ENCODE data around the gene PLD1. TPM values are rescaled to one million over a fixed set of nuclear protein-coding genes. Genes with fewer than 3 reads are reported as not detected.

The PLD1 gene
- total and polyA plus RNA-seq, 2 of the 8 experiments (the other 6 are each of a cell fraction or from before 2014, with no cell fraction given) = 1.2 to 2.6 TPM

DNA sequence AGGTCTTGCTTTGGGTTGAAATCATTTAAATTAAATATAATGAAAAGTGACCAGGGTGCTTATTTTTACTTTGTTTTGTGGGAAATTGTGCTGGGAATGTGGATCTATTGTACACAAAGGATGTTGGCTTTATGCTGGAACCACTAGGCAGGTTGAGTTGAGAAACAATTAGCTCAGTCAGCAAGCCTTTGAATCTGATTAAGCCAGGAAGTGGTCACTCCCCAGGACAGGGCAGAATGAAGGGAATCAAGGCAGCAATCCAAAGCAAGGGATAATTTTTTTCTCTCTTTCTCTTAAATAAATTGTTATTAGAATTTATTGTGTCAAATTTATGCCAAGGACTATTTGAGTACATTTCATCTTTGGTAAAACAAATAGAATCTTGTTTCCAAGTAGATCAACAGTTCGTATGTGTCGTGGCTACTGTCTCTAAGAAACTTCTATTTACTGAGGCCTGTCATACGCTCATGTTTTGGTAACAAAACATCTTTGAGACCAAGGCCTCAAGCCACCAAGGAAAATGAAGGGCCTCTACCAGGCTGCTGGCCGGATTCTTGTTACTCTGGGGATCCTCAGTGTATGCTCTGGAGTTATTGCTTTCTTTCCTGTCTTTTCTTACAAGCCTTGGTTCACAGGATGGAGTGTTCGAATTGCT lies 32.7 kb upstream of the PLD1 start, which contains the start of gene TMEM212:
TSS of gene TMEM212 (plus strand) at position 486 of the 655 bp plus-strand sequence. CDS start at position 521, 35 bp downstream.
- H4K91ac ChIP-seq (replicated peaks; ENCODE audit: insufficient read length, low read length) = no peak within 1 kb of the TSS
- H3K79me1 ChIP-seq (ENCODE audit: low read depth, low read length) = no peaks in the 10 kb centered on the region
- WGBS, 2 experiments (ENCODE audit: extremely low coverage in 1 of 2, insufficient coverage in 1 of 2, insufficient read length in 1 of 2, insufficient replicate concordance in 2 of 2, low coverage in 1 of 2, low lambda C conversion rate in 2 of 2, missing lambda C conversion rate in 1 of 2) = 87% methylated on average over 5 of the region's 5 CpGs; no CpG with 5 or more reads in 1 of the 2 experiments
- H4K5ac ChIP-seq (ENCODE audit: insufficient read length, low read depth, low read length) = no peak within 1 kb of the TSS
- H3K56ac ChIP-seq (replicated peaks; ENCODE audit: insufficient read length, low read depth, low read length) = no peak within 1 kb of the TSS
- H2BK5ac ChIP-seq (ENCODE audit: low read depth, low read length) = no peak within 1 kb of the TSS
- H3K18ac ChIP-seq (ENCODE audit: extremely low read depth, low read length) = no peak within 1 kb of the TSS
- no peaks in the 10 kb centered on the region for H3K23me2 ChIP-seq (ENCODE audit: low read depth, low read length)
- H2BK12ac ChIP-seq (ENCODE audit: low read depth, low read length) = no peak within 1 kb of the TSS
- H3K4me2 ChIP-seq (ENCODE audit: insufficient read depth in 1 of 2, low read depth in 2 of 2, low read length in 2 of 2) = no peak within 1 kb of the TSS
- DNase-seq (ENCODE audit: low read depth in 1 of 2, low spot score in 2 of 2) = no peak
- no peak within 1 kb of the TSS for H3K23ac ChIP-seq (ENCODE audit: insufficient read length)
- TF ChIP-seq PHF8 (conservative IDR thresholded peaks at IDR 0.05; ENCODE audit: low read depth, low read length) = no peak
- TF ChIP-seq TEAD4 (IDR thresholded peaks at IDR 0.05; ENCODE audit: low read depth, low read length) = no peak
- no peak for TF ChIP-seq ZNF274 (IDR thresholded peaks at IDR 0.05; ENCODE audit: borderline replicate concordance, extremely low read depth, low read length)
- no peak for TF ChIP-seq HDAC6 (IDR thresholded peaks at IDR 0.05; ENCODE audit: low read depth, low read length)
- TF ChIP-seq HDAC2 (IDR thresholded peaks at IDR 0.05; ENCODE audit: borderline replicate concordance in 1 of 2, low read depth in 2 of 2, low read length in 2 of 2) = no peak
- no peaks in the 10 kb centered on the region for H4K20me1 ChIP-seq (replicated peaks in 1 of 2; ENCODE audit: control insufficient read depth in 1 of 2, insufficient read depth in 2 of 2, low read length in 2 of 2)
- 0 out of 2 replicates have a peak within 1 kb of the TSS, but pooled peaks have one; percentile 65 for H2AFZ ChIP-seq (ENCODE audit: low read length)
- H3K36me3 ChIP-seq (ENCODE audit: control insufficient read depth in 2 of 4, insufficient read depth in 4 of 4, low read length in 3 of 4) = no peaks in the 10 kb centered on the region
- H2BK20ac ChIP-seq (ENCODE audit: low read length) = no peak within 1 kb of the TSS
- H4K8ac ChIP-seq (ENCODE audit: extremely low read depth, insufficient read depth, low read length) = no peak within 1 kb of the TSS
- no peak within 1 kb of the TSS for H2AK5ac ChIP-seq (ENCODE audit: low read depth, low read length)
- ChIA-PET CTCF (ENCODE audit: partially characterized antibody) (interaction anchor here (0.6 kb wide), 2 partner anchors 10 to 798 kb away, joined by 4 read pairs; no protein-coding TSS in a partner anchor), POLR2A (ENCODE audit: partially characterized antibody) (no interaction called here)
- H3K14ac ChIP-seq (ENCODE audit: insufficient read length) = no peak within 1 kb of the TSS
- H2BK15ac ChIP-seq (ENCODE audit: low read length) = no peak within 1 kb of the TSS
- no peak within 1 kb of the TSS for H3K9ac ChIP-seq (replicated peaks in 1 of 4; ENCODE audit: extremely low read depth in 1 of 4, low read depth in 3 of 4, low read length in 3 of 4)
- H3K27me3 ChIP-seq (replicated peaks in 1 of 4; ENCODE audit: control insufficient read depth in 3 of 4, extremely low read depth in 1 of 4, insufficient read depth in 3 of 4, low read length in 3 of 4) = no peaks in the 10 kb centered on the region
- H3K79me2 ChIP-seq (ENCODE audit: control insufficient read depth in 1 of 2, insufficient read depth in 2 of 2, low read length in 2 of 2) = no peaks in the 10 kb centered on the region
- H3K9me3 ChIP-seq (ENCODE audit: insufficient read depth in 2 of 2, low read depth in 1 of 2, low read length in 1 of 2) = no peaks in the 10 kb centered on the region
- no peak within 1 kb of the TSS for H3K27ac ChIP-seq (ENCODE audit: low read depth, low read length)
- FAIRE-seq = no peak
- H3K4me3 ChIP-seq (ENCODE audit: extremely low read depth in 1 of 4, insufficient read depth in 2 of 4, low read depth in 3 of 4, low read length in 4 of 4) = no peak within 1 kb of the TSS
- H2BK120ac ChIP-seq (replicated peaks; ENCODE audit: low read depth, low read length) = no peak within 1 kb of the TSS
- H3K4me1 ChIP-seq (replicated peaks in 1 of 4; ENCODE audit: control insufficient read depth in 3 of 4, insufficient read depth in 4 of 4, low read length in 3 of 4) = peaks cover 0 to 4% (median 2%) of the 10 kb centered on the region in 4 experiments; a peak in 3 of 7 replicates
- no peak within 1 kb of the TSS for H3K4ac ChIP-seq (replicated peaks; ENCODE audit: insufficient read length, low read depth, low read length)

Data from H1 (cell line).